GM19025 (cell line): ENCODE results near the gene SLC17A4.

ENCODE experiments used
- ATAC-seq: cut with Tn5 transposase; IDR thresholded peaks from one replicate; pipeline ENCODE4 v1.9.1; 2021; ENCODE audit warnings: mild to moderate bottlenecking, low read depth, moderate library complexity; ENCODE audit not compliant: unreplicated experiment

The SLC17A4 gene

GRCh38 chr6:25794784-25795183, 40.2 kb downstream of the SLC17A4 start:
- ATAC-seq, result no peak

DNA sequence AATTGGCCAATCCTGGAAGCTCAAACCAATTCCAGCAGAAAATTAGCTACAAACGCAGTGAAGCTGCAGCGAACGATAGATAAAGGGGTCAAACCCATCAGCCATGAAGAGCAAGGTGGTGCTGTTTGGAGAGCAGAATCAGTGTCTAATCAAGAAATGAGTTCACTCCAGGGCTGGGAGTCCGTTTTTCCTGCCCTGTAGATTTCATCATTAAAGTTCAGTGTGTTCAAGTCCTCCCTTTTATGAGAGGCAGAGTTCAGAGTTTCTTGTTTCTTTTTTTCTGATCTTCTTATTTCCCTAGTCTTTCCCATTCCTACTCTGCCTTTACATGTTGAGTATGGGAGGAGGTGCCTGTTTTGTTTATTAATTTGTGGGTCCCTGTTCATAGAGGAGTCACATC, 46.9 kb downstream of the SLC17A4 start:
- ATAC-seq, result no peak

DNA sequence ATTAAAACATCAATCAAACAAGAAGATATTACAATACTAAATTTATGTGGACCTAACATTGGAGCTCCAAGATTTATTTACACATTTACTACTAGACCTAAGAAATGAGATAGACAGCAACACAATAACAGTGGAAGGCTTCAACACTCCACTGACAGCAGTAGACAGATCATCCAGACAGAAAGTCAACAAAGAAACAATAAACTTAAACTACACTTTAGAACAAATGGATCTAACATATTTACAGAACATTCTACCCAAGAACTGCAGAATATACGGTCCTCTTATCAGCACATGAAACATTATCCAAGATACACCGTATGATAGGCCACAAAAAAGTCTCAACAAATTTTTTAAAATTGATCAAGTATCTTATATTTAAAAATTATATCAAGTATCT, 50.3 kb downstream of the SLC17A4 start:
- ATAC-seq, result no peak

- no peak for ATAC-seq
Observed at GRCh38 chr6:25815194-25815593, 60.7 kb downstream of the SLC17A4 start.

- no peak for ATAC-seq
Observed at GRCh38 chr6:25816252-25816651, 61.7 kb downstream of the SLC17A4 start.

DNA sequence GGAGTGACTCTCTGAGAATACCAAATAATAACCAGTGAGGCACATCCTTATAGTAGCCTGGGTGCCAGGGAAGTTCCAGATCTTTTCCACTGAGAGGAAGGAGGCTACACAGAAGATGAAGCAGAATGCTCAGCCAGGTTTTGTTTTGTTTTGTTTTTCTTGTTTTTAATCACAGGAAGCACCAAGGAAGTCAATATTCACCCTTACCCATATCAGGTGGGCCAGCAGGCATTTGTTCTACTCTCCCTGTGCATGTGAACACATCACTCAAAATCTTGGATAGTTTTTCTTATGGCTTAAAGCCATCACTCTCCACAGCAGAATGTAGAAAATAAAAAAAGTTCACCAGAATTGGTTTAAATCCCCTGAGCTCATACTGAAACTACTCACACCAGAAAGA, 66.8 kb downstream of the SLC17A4 start:
- ATAC-seq, result no peak

DNA sequence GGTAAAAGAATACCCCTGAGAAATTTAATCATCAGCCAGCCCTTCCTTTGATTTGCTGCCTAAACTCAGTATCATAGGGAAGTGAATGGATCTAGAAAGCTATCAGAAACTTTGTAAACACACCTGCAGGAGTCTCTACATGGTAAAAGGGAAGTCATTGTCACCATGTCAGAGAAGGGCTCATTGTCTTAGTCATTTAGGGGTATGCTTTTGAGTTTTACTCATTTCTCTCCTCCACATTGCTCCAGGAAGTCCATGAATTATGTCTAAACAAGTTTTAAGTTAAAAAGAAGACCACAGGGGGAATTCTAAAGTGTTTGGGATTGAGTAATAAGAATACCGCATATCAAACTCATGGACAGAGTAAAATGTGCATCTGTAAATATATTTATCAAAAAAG, 74.8 kb downstream of the SLC17A4 start:
- no peak for ATAC-seq

- no peak for ATAC-seq
Observed at GRCh38 chr6:25830458-25830857, 75.9 kb downstream of the SLC17A4 start.
